ENCODE results near the gene PPM1N. TPM values are rescaled to one million over a fixed set of nuclear protein-coding genes. Genes with fewer than 3 reads are reported as not detected.

PPM1N gene
- total RNA-seq, 1 donor from 2014 or later = 0.48 TPM

DNA sequence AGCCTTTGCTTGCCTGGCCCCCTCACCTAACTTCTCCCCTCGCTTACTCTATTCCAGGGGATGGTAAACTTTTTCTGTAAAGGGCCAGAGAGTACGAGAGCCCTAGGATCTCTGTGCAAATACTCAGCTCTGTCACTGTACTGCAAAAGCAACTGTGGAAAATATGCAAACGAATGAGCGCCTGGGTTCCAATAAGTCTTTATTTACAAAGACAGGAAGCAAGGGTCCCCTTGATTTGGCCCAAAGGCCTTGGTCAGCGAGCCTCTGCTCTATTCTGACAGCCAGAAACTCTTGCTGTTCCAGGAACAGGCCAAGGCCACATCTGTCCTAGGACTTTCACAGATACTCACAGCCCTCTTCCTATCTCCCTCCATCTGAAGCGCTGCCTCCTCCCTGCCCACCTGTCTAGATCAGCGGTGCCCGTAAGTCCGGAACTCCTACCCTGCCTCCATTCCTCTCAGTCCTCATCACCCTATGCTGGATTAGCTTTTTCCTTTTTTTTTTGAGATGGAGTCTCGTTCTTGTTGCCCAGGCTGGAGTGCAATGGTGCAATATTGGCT, 49.0 kb downstream of the PPM1N start:
- TF ChIP-seq, protein P1, sequence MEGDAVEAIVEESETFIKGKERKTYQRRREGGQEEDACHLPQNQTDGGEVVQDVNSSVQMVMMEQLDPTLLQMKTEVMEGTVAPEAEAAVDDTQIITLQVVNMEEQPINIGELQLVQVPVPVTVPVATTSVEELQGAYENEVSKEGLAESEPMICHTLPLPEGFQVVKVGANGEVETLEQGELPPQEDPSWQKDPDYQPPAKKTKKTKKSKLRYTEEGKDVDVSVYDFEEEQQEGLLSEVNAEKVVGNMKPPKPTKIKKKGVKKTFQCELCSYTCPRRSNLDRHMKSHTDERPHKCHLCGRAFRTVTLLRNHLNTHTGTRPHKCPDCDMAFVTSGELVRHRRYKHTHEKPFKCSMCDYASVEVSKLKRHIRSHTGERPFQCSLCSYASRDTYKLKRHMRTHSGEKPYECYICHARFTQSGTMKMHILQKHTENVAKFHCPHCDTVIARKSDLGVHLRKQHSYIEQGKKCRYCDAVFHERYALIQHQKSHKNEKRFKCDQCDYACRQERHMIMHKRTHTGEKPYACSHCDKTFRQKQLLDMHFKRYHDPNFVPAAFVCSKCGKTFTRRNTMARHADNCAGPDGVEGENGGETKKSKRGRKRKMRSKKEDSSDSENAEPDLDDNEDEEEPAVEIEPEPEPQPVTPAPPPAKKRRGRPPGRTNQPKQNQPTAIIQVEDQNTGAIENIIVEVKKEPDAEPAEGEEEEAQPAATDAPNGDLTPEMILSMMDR (conservative IDR thresholded peaks at IDR 0.05) = no peak
- Mint-ChIP-seq H3K4me3 (no peak overlapping the region), H3K27me3 (no peaks in the 10 kb centered on the region), H3K27ac (no peak overlapping the region), H3K36me3 (no peaks in the 10 kb centered on the region), H3K9me3 (no peaks in the 10 kb centered on the region), H3K4me1 (ENCODE audit: unreplicated experiment) (peaks cover 6% of the 10 kb centered on the region)
- no peak for DNase-seq (ENCODE audit: extremely low spot score, unreplicated experiment)

DNA sequence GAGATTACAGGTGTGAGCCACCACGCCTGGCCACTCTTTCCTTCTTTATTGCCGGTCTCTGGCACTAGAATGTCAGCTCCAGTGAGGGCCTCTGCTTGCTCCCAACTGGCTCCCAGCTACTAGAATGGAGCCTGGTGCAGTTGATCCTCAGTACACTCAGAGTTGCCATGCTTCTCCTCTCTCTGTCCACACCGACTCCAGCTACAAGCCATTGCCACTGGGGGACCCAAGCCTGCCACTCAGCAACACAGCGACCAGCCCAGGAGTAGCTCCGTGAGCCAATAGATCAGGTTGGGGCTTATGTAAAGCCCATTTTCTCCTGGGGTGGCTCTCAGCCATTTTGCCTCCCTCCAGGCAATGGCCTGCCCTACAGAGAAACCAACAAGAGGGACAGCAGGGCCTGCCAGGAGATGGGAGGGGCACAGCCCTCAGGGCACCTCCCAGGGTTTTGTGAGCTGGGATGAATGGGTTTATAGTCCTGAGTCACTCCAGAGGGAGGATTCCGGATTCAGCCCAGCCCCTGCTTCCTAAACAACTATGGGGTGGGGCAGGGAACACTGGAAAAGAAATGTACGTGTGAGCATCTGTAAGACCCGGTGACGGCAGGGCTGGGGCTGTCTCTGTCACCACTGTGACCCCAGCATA, 49.8 kb downstream of the PPM1N start:
- no peak overlapping the region for H3K27ac Mint-ChIP-seq
- H3K27me3 Mint-ChIP-seq = no peaks in the 10 kb centered on the region
- TF ChIP-seq, protein P1 (conservative IDR thresholded peaks at IDR 0.05) = no peak
- H3K36me3 Mint-ChIP-seq = no peaks in the 10 kb centered on the region
- no peak for DNase-seq (ENCODE audit: extremely low spot score, unreplicated experiment)
- peaks cover 6% of the 10 kb centered on the region for H3K4me1 Mint-ChIP-seq (ENCODE audit: unreplicated experiment)
- H3K4me3 Mint-ChIP-seq = no peak overlapping the region
- H3K9me3 Mint-ChIP-seq = no peaks in the 10 kb centered on the region

Other genes starting within 250 kb of the PPM1N start
- gene MARK4, start 247.2 kb upstream of the PPM1N start, total RNA-seq (ENCODE audit: low replicate concordance) = 38.8 and 47.3 TPM in 2 replicates
- gene CKM, start 175.6 kb upstream of the PPM1N start, total RNA-seq (ENCODE audit: low replicate concordance) = 0.24 and 1.4 TPM in 2 replicates
- gene KLC3, start 157.7 kb upstream of the PPM1N start, total RNA-seq (ENCODE audit: low replicate concordance) = 4.9 and 12.8 TPM in 2 replicates
- gene ERCC2, start 127.9 kb upstream of the PPM1N start, total RNA-seq (ENCODE audit: low replicate concordance) = 26.9 and 55.8 TPM in 2 replicates
- gene PPP1R13L, start 93.4 kb upstream of the PPM1N start, total RNA-seq (ENCODE audit: low replicate concordance) = 38.6 and 110 TPM in 2 replicates
- 7.2 and 9.5 TPM in 2 replicates for gene POLR1G, start 91.8 kb upstream of the PPM1N start, total RNA-seq (ENCODE audit: low replicate concordance)
- 57.3 and 71.8 TPM in 2 replicates for gene ERCC1, start 74.5 kb upstream of the PPM1N start, total RNA-seq (ENCODE audit: low replicate concordance)
- gene FOSB, start 30.4 kb upstream of the PPM1N start, total RNA-seq (ENCODE audit: low replicate concordance) = 28.4 and 178 TPM in 2 replicates
- 11.9 and 13.0 TPM in 2 replicates for gene RTN2, start 1.4 kb upstream of the PPM1N start, total RNA-seq (ENCODE audit: low replicate concordance)
- gene VASP, start 9.0 kb downstream of the PPM1N start, total RNA-seq (ENCODE audit: low replicate concordance) = 51.9 and 73.0 TPM in 2 replicates
- 10.1 and 16.2 TPM in 2 replicates for gene OPA3, start 86.4 kb downstream of the PPM1N start, total RNA-seq (ENCODE audit: low replicate concordance)
- not detected in 2 replicates for gene GPR4, start 103.8 kb downstream of the PPM1N start, total RNA-seq (ENCODE audit: low replicate concordance)
- 46.9 and 61.4 TPM in 2 replicates for gene EML2, start 141.0 kb downstream of the PPM1N start, total RNA-seq (ENCODE audit: low replicate concordance)
- 8.0 and 9.1 TPM in 2 replicates for gene GIPR, start 169.8 kb downstream of the PPM1N start, total RNA-seq (ENCODE audit: low replicate concordance)
- gene SNRPD2, start 193.5 kb downstream of the PPM1N start, total RNA-seq (ENCODE audit: low replicate concordance) = 397 and 471 TPM in 2 replicates
- gene QPCTL, start 194.2 kb downstream of the PPM1N start, total RNA-seq (ENCODE audit: low replicate concordance) = 8.2 and 9.4 TPM in 2 replicates
- 27.8 and 37.5 TPM in 2 replicates for gene FBXO46, start 232.5 kb downstream of the PPM1N start, total RNA-seq (ENCODE audit: low replicate concordance)
- gene MEIOSIN, start 235.0 kb downstream of the PPM1N start, total RNA-seq (ENCODE audit: low replicate concordance) = not detected in 2 replicates

Data from type B pancreatic cell (in vitro differentiated cells).